DMS53 (cell line): ENCODE results near the gene IGF2.

Experiments
- DNase-seq: peaks from one replicate; lab custom pipeline; 2025; lab: John Stamatoyannopoulos, UW

The IGF2 gene

GRCh38 chr11:2103668-2104523, 35.3 kb downstream of the IGF2 start:
- no peak for DNase-seq

DNA sequence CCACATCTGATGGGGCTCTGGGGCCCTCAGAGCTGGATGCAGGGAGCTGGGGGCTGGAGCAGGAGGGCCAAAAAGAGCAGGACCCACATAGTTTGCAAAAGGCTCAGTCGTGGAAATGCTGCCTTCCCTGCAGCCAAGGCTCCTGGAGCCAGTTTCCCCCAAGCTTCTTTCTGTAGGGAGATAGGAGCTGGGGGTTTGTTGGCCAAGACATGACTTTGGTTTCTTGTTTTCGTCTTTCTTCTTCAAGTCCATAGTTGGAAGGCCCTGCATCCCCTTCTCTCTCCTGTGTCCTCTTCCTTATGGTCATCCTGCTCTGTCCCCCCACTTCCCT, 36.3 kb downstream of the IGF2 start:
- DNase-seq: no peak

GRCh38 chr11:2102132-2102882, 36.9 kb downstream of the IGF2 start:
- no peak for DNase-seq

DNA sequence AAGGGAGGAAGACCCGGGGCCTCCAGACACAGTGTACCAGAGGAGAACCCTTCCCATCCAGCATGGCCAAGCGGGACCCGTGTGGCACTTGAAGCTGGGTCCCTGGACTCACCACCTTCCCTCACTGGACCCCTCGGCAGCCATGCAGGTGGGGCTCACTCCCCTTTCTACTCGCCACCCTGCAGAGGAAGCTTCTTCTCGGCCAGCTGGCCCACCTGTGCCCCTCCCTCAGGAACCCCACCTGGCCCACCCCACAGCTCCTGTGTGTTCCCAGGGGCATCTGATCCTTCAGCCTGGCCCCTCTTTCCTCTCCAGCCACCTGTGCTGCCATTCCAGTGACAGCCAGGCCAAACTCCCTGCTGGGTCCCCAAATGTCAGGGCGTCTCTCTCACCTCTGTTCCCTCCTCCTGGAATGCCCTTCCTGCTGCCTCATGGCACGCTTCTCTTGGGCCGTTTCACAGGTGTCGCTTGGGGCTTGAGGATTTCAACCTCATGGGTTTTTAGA, 38.0 kb downstream of the IGF2 start:
- DNase-seq: no peak

- no peak for DNase-seq
Measured at GRCh38 chr11:2100361-2101170, 38.6 kb downstream of the IGF2 start.

DNA sequence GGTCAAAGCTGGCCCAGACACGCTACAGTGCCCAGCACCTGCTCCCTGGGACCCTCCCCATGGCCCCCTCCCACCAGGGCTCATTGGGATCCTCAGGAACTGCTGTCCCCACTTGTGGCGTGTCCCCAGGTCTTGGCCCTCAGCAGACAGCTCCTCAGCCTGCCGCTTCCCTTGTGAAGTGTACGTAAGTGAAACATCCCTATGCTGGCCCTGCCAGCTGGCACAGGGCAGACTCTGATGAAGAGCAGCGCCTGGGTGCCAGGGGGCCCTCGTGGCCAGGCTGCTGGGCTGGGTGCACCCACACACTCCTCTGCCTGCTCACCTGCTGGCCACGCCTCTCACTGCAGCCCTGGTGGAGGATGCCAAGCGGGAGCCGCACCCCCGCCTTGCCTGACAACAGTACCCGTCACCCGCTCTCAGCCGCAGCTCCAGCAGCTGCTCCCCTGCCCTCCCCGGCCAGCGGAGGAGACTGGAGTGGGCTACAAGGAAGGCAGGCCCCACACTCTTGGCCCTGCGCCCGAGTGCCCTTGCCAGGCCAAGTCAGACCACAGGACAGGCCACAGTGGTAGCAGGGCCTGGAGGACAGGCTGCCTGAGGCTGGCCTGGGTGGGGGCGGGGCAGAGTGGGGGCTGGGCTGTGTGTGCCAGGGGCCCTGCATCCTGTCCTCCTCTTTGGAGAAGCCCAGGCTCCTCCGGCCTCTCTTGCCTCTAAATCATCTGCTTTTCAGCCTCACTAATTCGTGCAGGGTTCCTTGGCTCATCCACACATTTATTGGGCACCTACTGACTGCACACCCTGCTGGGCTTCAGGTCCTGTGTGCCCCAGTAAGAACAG, 39.5 kb downstream of the IGF2 start:
- peak; percentile 43 for DNase-seq

DNA sequence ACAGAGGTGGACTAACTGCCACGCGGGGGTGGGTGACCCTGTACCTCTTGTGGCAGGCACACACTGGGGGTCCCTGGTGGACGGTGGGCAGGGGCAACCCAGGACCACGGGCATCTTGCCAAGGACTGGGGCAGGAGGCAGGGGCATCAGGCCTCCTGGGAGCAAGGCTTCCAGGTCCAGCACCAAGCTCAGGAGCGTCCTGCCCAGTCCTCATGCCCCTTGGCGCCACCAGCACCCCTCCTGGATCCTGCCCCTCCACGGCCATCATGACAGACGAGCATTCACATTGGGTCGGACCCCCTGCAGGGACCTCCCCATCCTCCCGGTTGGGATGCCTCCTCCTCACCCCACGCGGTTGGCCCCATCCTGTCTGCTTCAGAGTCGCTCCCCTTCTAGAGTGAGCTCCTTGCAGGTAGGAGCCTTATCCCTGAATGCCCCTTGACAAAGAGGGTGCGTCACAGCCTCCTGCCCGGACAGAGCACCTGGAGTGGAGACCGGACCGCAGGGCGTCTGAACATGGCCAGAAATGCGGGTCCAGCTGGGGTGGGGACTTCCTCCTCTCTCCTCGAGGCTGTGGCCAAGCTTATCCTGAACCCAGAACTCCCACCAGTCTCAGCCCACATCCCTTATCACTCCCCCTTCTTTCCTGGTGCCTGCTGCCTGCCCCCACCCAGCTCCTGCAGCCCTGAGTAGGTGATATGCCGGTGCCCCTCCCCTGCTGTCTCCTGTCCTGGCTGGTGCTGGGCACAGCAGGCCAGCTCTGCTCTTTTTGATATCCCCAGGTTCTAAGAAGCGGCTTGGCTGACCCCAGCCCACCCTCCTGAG, 40.3 kb downstream of the IGF2 start:
- DNase-seq: no peak

- DNase-seq: no peak
Measured at GRCh38 chr11:2097998-2098690, 41.0 kb downstream of the IGF2 start.

- DNase-seq: no peak
Measured at GRCh38 chr11:2097356-2097997, 41.7 kb downstream of the IGF2 start.

GRCh38 chr11:2096919-2097301, 42.3 kb downstream of the IGF2 start:
- no peak for DNase-seq

GRCh38 chr11:2096011-2096918, 42.9 kb downstream of the IGF2 start:
- no peak for DNase-seq

- no peak for DNase-seq
Measured at GRCh38 chr11:2095542-2095941, 43.6 kb downstream of the IGF2 start.

- no peak for DNase-seq
Measured at GRCh38 chr11:2095198-2095520, 44.0 kb downstream of the IGF2 start.

DNA sequence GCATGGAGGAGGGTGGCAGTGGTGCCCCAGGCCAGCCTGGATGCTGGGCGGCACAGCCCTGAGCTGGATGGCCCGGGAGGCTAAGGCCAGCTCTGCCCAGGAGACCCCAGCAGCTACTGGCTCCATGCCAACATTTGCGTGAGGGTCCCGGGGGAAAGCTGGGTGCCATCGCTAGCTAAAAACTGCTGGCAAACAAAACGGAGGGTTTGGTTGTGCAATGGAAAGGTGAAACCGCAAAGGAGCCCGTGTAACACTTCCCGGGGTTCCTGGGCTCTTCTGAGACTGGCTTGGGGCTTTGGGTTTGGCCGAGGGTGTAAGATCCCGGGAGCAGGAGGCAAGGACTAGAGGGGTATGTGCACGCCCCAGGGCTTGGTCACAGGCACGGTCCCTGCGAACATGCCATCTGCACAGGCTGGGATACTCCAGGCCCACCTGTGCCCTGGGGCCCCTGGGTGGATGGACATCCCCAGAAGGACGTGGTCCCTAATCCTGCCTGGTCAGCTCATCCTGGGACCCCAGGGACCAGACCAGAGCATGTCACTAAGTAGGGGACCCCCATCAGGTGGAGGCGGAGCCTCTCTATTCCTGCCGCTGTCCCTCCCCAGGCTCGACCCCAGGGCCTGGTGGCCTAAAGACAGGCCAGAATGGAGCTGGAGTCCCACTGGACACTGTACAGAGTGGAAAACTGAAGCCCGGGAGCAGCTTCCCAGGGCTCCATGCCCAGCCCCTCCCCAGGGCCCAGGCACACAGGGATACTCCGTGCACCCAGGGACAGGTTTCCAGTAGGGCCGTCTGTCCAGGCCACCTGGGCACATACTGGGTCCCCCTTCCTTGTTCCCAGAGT, 44.6 kb downstream of the IGF2 start:
- DNase-seq: no peak

DNA sequence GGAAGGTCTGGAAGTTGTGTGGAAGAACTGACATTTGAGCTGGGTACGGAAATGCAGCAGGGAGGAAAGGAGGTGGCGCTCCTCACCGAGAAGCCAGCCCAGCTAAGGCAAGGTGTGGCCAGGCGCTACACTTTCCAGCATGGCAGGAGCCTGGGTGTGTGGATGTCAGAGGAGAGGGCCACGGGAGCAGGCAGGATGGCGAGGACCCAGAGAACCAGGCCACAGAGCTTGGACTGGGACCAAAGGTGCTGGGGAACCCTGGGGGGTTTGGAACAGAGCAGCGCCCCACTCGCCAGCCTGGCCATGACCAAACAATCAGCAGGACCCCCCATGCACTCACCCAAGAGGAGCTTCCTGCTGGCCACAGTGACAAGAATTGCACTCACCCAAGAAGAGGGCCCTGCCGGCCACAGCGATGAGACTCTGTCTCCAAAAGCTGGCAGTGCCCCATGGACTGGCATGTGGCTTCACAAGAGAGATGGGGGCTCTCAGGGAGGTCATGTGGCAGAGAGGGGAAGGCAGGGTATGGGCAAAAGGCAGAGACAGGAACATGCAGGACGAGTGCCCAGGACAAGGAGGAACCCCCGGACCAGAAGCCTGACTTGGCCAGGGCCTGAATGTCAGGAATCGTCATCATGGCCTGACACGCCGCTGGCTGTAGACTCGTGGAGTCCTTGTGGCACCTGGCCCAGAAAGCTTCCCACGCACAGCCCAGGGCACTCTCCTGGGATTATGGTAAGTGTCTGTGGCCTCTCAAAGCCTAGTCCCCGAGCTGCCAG, 45.4 kb downstream of the IGF2 start:
- no peak for DNase-seq

DNA sequence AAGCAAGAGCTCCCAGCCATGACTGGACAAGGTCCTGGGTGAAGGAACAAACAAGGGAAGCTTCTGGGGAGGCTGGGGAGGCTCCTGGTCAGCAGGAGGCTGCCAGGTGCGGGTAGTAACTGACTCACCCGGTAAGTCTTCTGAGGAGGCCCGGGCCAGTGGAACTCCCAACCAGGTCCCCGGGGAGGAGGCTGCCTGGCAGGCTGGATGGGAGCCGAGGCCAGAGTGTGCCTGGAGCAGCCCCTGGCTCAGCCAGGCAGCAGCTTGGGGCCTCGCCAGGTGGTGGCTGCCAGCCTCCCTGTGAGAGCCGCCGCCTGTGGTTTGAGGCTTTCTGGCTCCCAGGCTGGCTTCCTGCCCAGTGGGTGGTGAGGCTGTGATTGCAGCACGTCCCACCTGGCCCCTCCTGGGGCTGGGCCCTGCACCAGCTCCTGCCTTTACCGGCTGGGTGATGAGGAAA, 46.2 kb downstream of the IGF2 start:
- DNase-seq: no peak

DNA sequence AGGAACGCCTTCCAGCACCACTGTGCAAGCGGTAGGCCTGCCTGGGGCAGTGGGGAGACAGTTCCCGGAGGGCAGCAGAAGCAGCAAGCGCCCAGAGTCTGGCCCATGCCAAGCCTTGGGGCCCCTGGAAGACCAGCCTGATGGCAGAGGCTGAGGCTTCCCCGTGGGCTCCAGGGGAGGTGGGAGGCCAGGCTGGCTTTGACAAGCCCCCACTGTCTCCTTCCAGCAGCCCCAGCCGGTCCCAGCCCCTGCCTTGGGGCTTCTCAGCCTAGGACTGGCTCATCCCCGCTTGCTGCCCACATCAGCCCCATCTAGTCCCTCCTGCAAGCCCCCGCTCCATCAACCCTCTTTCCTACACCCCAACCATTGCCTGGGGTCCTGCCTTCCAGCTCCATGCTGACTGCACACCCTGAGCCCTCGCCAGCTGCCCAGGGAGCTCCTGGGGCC, 46.7 kb downstream of the IGF2 start:
- no peak for DNase-seq
